NCI-H1092 treated with DMSO at 0.1 percent for 48 hours (cell line): Measurements from ENCODE around the gene MAP3K20.
"Not testable (repeated sequence)": the region's sequence is repeated elsewhere in the genome, so short reads cannot be mapped to it uniquely, and the experiment has no call there.

Experiments used
- DNase-seq: peaks from one replicate; lab custom pipeline; 2025; lab: John Stamatoyannopoulos, UW

Gene MAP3K20

GRCh38 chr2:173281898-173282297 lies 206.3 kb downstream of the MAP3K20 start:
- not testable (repeated sequence) for DNase-seq

- no peak for DNase-seq
These were observed 207.3 kb downstream of the MAP3K20 start for GRCh38 chr2:173282795-173283545.

GRCh38 chr2:173286153-173286809 lies 210.6 kb downstream of the MAP3K20 start:
- no peak for DNase-seq

- no peak for DNase-seq
These were observed 211.9 kb downstream of the MAP3K20 start for GRCh38 chr2:173287594-173287993.

- DNase-seq: no peak
These were observed 212.9 kb downstream of the MAP3K20 start for GRCh38 chr2:173288561-173288960.

GRCh38 chr2:173290046-173290445 lies 214.4 kb downstream of the MAP3K20 start:
- no peak for DNase-seq

GRCh38 chr2:173290518-173290917 lies 214.9 kb downstream of the MAP3K20 start:
- DNase-seq: no peak

GRCh38 chr2:173291412-173291811 lies 215.8 kb downstream of the MAP3K20 start:
- no peak for DNase-seq

- no peak for DNase-seq
These were observed 220.6 kb downstream of the MAP3K20 start for GRCh38 chr2:173296235-173296634.

GRCh38 chr2:173298536-173299097 lies 223.0 kb downstream of the MAP3K20 start:
- DNase-seq: no peak

- DNase-seq: no peak
These were observed 224.1 kb downstream of the MAP3K20 start for GRCh38 chr2:173299764-173300163.

GRCh38 chr2:173300458-173300857 lies 224.8 kb downstream of the MAP3K20 start:
- DNase-seq: no peak

- DNase-seq: not testable (repeated sequence)
These were observed 225.9 kb downstream of the MAP3K20 start for GRCh38 chr2:173301549-173301948.

- DNase-seq: no peak
These were observed 229.7 kb downstream of the MAP3K20 start for GRCh38 chr2:173305303-173305702.

- no peak for DNase-seq
These were observed 231.6 kb downstream of the MAP3K20 start for GRCh38 chr2:173307293-173307692.

GRCh38 chr2:173309370-173309769 lies 233.7 kb downstream of the MAP3K20 start:
- DNase-seq: not testable (repeated sequence)

GRCh38 chr2:173311844-173312606 lies 236.4 kb downstream of the MAP3K20 start:
- no peak for DNase-seq
